ENCODE data around the gene PSMB7.
A peak's percentile ranks its signal among the peaks of the same experiment; 100 is the strongest.

PSMB7 gene

GRCh38 chr9:124359426-124359825 is 55.8 kb downstream of the PSMB7 start:
- Histone ChIP-seq H3K36me3 (ENCODE audit: insufficient read depth, low read length) (peaks cover 21% of the 10 kb centered on the region), H3K4me2 (ENCODE audit: insufficient read depth, low read length) (no peak overlapping the region), H3K4me1 (ENCODE audit: insufficient read depth, low read length) (no peaks in the 10 kb centered on the region), H3K27ac (ENCODE audit: low read length) (no peak overlapping the region), H2AFZ (ENCODE audit: low read depth, low read length) (no peak overlapping the region), H4K20me1 (ENCODE audit: insufficient read depth, low read length) (peaks cover 82% of the 10 kb centered on the region), H3K4me3 (ENCODE audit: low read depth in 1 of 2, low read length in 2 of 2) (no peak overlapping the region), H3K9me3 (ENCODE audit: insufficient read depth, low read length, severe bottlenecking) (no peaks in the 10 kb centered on the region), H3K27me3 (ENCODE audit: insufficient read depth, low read length, poor library complexity) (no peaks in the 10 kb centered on the region), H3K9ac (ENCODE audit: low read depth, low read length) (no peak overlapping the region), H3K79me2 (ENCODE audit: insufficient read depth, low read length) (peaks cover 75% of the 10 kb centered on the region)
- DNase-seq: no peak
- no peak for ATAC-seq (ENCODE audit: insufficient read depth, low read depth)
- TF ChIP-seq EZH2 (IDR thresholded peaks at IDR 0.05; ENCODE audit: borderline replicate concordance, low read depth, low read length, severe bottlenecking) (no peak), CTCF (IDR thresholded peaks at IDR 0.05; ENCODE audit: borderline replicate concordance, extremely low read depth, low read length, poor library complexity, severe bottlenecking) (no peak)

GRCh38 chr9:124358631-124359030 is 56.6 kb downstream of the PSMB7 start:
- ATAC-seq (ENCODE audit: insufficient read depth, low read depth): no peak; the same call in 2 of the 3 replicates
- H4K20me1 ChIP-seq (ENCODE audit: insufficient read depth, low read length): peaks cover 84% of the 10 kb centered on the region

GRCh38 chr9:124357721-124358361 is 57.4 kb downstream of the PSMB7 start:
- H3K9me3 ChIP-seq (ENCODE audit: insufficient read depth, low read length, severe bottlenecking): no peaks in the 10 kb centered on the region
- H3K4me2 ChIP-seq (ENCODE audit: insufficient read depth, low read length): no peak overlapping the region
- no peak for ATAC-seq (ENCODE audit: insufficient read depth, low read depth)
- peaks cover 61% of the 10 kb centered on the region for H3K79me2 ChIP-seq (ENCODE audit: insufficient read depth, low read length)
- TF ChIP-seq EZH2 (IDR thresholded peaks at IDR 0.05; ENCODE audit: borderline replicate concordance, low read depth, low read length, severe bottlenecking) (no peak), CTCF (IDR thresholded peaks at IDR 0.05; ENCODE audit: borderline replicate concordance, extremely low read depth, low read length, poor library complexity, severe bottlenecking) (peak; percentile 18)
- no peak overlapping the region for H2AFZ ChIP-seq (ENCODE audit: low read depth, low read length)
- peaks cover 84% of the 10 kb centered on the region for H4K20me1 ChIP-seq (ENCODE audit: insufficient read depth, low read length)
- peaks cover 36% of the 10 kb centered on the region for H3K36me3 ChIP-seq (ENCODE audit: insufficient read depth, low read length)
- no peak overlapping the region for H3K4me3 ChIP-seq (ENCODE audit: low read depth in 1 of 2, low read length in 2 of 2)
- no peaks in the 10 kb centered on the region for H3K4me1 ChIP-seq (ENCODE audit: insufficient read depth, low read length)
- H3K27me3 ChIP-seq (ENCODE audit: insufficient read depth, low read length, poor library complexity): no peaks in the 10 kb centered on the region
- DNase-seq: no peak
- no peak overlapping the region for H3K27ac ChIP-seq (ENCODE audit: low read length)
- no peak overlapping the region for H3K9ac ChIP-seq (ENCODE audit: low read depth, low read length)

More at GRCh38 chr9:124358631-124359030, 56.6 kb downstream of the PSMB7 start:
- no peak overlapping the region for H3K4me2 ChIP-seq (ENCODE audit: insufficient read depth, low read length)
- no peaks in the 10 kb centered on the region for H3K4me1 ChIP-seq (ENCODE audit: insufficient read depth, low read length)
- peaks cover 28% of the 10 kb centered on the region for H3K36me3 ChIP-seq (ENCODE audit: insufficient read depth, low read length)
- TF ChIP-seq EZH2 (IDR thresholded peaks at IDR 0.05; ENCODE audit: borderline replicate concordance, low read depth, low read length, severe bottlenecking) (no peak), CTCF (IDR thresholded peaks at IDR 0.05; ENCODE audit: borderline replicate concordance, extremely low read depth, low read length, poor library complexity, severe bottlenecking) (no peak)
- H3K27ac ChIP-seq (ENCODE audit: low read length): no peak overlapping the region
- peaks cover 69% of the 10 kb centered on the region for H3K79me2 ChIP-seq (ENCODE audit: insufficient read depth, low read length)
- no peak overlapping the region for H2AFZ ChIP-seq (ENCODE audit: low read depth, low read length)
- no peak overlapping the region for H3K9ac ChIP-seq (ENCODE audit: low read depth, low read length)
- H3K9me3 ChIP-seq (ENCODE audit: insufficient read depth, low read length, severe bottlenecking): no peaks in the 10 kb centered on the region
- DNase-seq: no peak
- no peaks in the 10 kb centered on the region for H3K27me3 ChIP-seq (ENCODE audit: insufficient read depth, low read length, poor library complexity)
- H3K4me3 ChIP-seq (ENCODE audit: low read depth in 1 of 2, low read length in 2 of 2): no peak overlapping the region
